ENCODE measurements around the gene RACGAP1.

DNA sequence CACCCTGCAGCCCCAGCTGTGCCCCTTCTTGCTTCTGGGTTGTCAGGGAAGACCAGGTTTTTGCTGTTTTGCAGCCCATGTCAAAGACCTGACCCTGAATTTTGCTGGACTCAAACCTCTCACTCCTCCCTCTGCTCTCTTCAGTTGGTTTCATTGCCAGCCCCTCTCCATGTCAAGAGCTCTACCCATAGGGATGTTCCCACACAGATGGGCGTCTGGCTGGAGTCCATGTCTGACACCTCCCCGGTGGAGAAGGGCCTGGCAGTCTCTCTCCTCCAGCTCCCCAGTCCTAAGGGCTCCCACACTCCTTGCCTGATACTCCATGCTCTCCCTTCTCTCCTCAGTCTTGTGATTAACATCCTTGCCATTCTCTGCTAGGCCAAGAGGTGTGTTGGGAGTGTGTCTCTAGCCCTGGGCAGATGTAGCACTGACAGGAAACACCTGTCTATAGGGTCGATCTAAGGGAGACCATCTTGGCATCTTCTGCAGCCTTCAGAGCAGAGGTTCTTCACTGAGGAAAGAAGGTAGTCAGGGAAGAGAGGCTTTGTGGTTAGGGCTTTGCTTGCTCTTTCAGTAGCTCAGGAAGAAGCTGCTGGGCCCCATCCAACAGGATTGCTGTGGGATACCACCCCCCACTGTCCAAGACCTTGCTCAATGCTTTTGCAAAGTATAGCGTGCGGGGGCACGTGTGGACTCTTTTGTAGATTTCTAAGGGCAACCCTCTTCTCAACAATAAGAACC lies 36.8 kb upstream of the RACGAP1 start:
- TF ChIP-seq, protein P1, sequence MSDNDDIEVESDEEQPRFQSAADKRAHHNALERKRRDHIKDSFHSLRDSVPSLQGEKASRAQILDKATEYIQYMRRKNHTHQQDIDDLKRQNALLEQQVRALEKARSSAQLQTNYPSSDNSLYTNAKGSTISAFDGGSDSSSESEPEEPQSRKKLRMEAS (IDR thresholded peaks at IDR 0.05; ENCODE audit: low read depth) = no peak
- TF ChIP-seq, protein P2, sequence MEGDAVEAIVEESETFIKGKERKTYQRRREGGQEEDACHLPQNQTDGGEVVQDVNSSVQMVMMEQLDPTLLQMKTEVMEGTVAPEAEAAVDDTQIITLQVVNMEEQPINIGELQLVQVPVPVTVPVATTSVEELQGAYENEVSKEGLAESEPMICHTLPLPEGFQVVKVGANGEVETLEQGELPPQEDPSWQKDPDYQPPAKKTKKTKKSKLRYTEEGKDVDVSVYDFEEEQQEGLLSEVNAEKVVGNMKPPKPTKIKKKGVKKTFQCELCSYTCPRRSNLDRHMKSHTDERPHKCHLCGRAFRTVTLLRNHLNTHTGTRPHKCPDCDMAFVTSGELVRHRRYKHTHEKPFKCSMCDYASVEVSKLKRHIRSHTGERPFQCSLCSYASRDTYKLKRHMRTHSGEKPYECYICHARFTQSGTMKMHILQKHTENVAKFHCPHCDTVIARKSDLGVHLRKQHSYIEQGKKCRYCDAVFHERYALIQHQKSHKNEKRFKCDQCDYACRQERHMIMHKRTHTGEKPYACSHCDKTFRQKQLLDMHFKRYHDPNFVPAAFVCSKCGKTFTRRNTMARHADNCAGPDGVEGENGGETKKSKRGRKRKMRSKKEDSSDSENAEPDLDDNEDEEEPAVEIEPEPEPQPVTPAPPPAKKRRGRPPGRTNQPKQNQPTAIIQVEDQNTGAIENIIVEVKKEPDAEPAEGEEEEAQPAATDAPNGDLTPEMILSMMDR (IDR thresholded peaks at IDR 0.05) = no peak
- TF ChIP-seq RAD21 (IDR thresholded peaks at IDR 0.05; ENCODE audit: low read length) (no peak), FOXJ3 (CRISPR knock-in tag; IDR thresholded peaks at IDR 0.05) (no peak), GABPA (IDR thresholded peaks at IDR 0.05; ENCODE audit: low read depth) (no peak)
